Raji (cell line): ENCODE results near the gene FUNDC1.

Source experiments
- POLR2A ChIP-seq: IDR thresholded peaks from 2 replicates; pipeline ENCODE4 v1.6.1; 2011; ENCODE audit warnings: low read depth, low read length, control low read depth; ENCODE audit not compliant: insufficient read depth

Gene FUNDC1

GRCh38 chrX:44542567-44543325, at the start of gene FUNDC1:
Gene FUNDC1, minus strand, starts transcription at chrX:44542859. Its CDS starts 27 bp downstream, at chrX:44542832.
- TF ChIP-seq POLR2A: peak; percentile 48; the same call in 1 of the 2 replicates

GRCh38 chrX:44585866-44586265, 43.2 kb upstream of the FUNDC1 start:
- no peak for TF ChIP-seq POLR2A

GRCh38 chrX:44580466-44580865, 37.8 kb upstream of the FUNDC1 start:
- no peak for TF ChIP-seq POLR2A

GRCh38 chrX:44572340-44572938, 29.8 kb upstream of the FUNDC1 start:
- no peak for TF ChIP-seq POLR2A

- TF ChIP-seq POLR2A: no peak
Measured at GRCh38 chrX:44570522-44570921, 27.9 kb upstream of the FUNDC1 start.

GRCh38 chrX:44569122-44569521, 26.5 kb upstream of the FUNDC1 start:
- no peak for TF ChIP-seq POLR2A

- no peak for TF ChIP-seq POLR2A
Measured at GRCh38 chrX:44568196-44568595, 25.5 kb upstream of the FUNDC1 start.

- no peak for TF ChIP-seq POLR2A
Measured at GRCh38 chrX:44550563-44550962, 7.9 kb upstream of the FUNDC1 start.

GRCh38 chrX:44544036-44544435, 1.4 kb upstream of the FUNDC1 start:
- TF ChIP-seq POLR2A: no peak

- TF ChIP-seq POLR2A: no peak
Measured at GRCh38 chrX:44536198-44536597, 6.5 kb downstream of the FUNDC1 start.

- no peak for TF ChIP-seq POLR2A
Measured at GRCh38 chrX:44529310-44529709, 13.3 kb downstream of the FUNDC1 start.

GRCh38 chrX:44514272-44514671, 28.4 kb downstream of the FUNDC1 start:
- TF ChIP-seq POLR2A: no peak

- no peak for TF ChIP-seq POLR2A
Measured at GRCh38 chrX:44507292-44507691, 35.4 kb downstream of the FUNDC1 start.

- no peak for TF ChIP-seq POLR2A
Measured at GRCh38 chrX:44506678-44507077, 36.0 kb downstream of the FUNDC1 start.

- no peak for TF ChIP-seq POLR2A
Measured at GRCh38 chrX:44503560-44503959, 39.1 kb downstream of the FUNDC1 start.

GRCh38 chrX:44495091-44495490, 47.6 kb downstream of the FUNDC1 start:
- TF ChIP-seq POLR2A: no peak
